ENCODE measurements around the gene MPG.

The MPG gene

GRCh38 chr16:54237-54581 lies 23.8 kb upstream of the MPG start:
- no peak for TF ChIP-seq ZFX (IDR thresholded peaks at IDR 0.05)
- no peak for TF ChIP-seq CTCF (conservative IDR thresholded peaks at IDR 0.05)
- peak overlapping the region; percentile 95 for H3K27ac ChIP-seq

GRCh38 chr16:55571-56136 lies 22.4 kb upstream of the MPG start:
- TF ChIP-seq ZFX (IDR thresholded peaks at IDR 0.05), result no peak
- TF ChIP-seq CTCF (conservative IDR thresholded peaks at IDR 0.05), result no peak
- H3K27ac ChIP-seq, result no peak overlapping the region

GRCh38 chr16:56231-56927 lies 21.6 kb upstream of the MPG start:
- TF ChIP-seq CTCF (conservative IDR thresholded peaks at IDR 0.05), result no peak
- no peak for TF ChIP-seq ZFX (IDR thresholded peaks at IDR 0.05)
- no peak overlapping the region for H3K27ac ChIP-seq

- no peak overlapping the region for H3K27ac ChIP-seq
- TF ChIP-seq CTCF (conservative IDR thresholded peaks at IDR 0.05), result no peak
- TF ChIP-seq ZFX (IDR thresholded peaks at IDR 0.05), result no peak
Observed at GRCh38 chr16:57711-58110, 20.3 kb upstream of the MPG start.

GRCh38 chr16:58491-59439 lies 19.3 kb upstream of the MPG start:
- TF ChIP-seq ZFX (IDR thresholded peaks at IDR 0.05), result no peak
- TF ChIP-seq CTCF (conservative IDR thresholded peaks at IDR 0.05), result no peak
- no peak overlapping the region for H3K27ac ChIP-seq

GRCh38 chr16:59440-60059 lies 18.5 kb upstream of the MPG start:
- H3K27ac ChIP-seq, result no peak overlapping the region
- TF ChIP-seq ZFX (IDR thresholded peaks at IDR 0.05), result no peak
- TF ChIP-seq CTCF (conservative IDR thresholded peaks at IDR 0.05), result no peak
